CD4-positive, alpha-beta T cell treated with Interleukin-15 for 4 hours (primary cell): ENCODE measurements around the gene PPP1R8.

Experiments
- DNase-seq: peaks from one replicate; pipeline ENCODE4 v3.0.0-alpha.2; 2020; ENCODE audit warnings: low spot score

Gene PPP1R8

GRCh38 chr1:27872059-27872801 is 41.6 kb downstream of the PPP1R8 start, which contains the start of gene THEMIS2:
TSS of gene THEMIS2 (plus strand) at chr1:27872544. CDS start at chr1:27872572, 28 bp downstream.
- DNase-seq: peak; percentile 75

- no peak for DNase-seq
Measured at GRCh38 chr1:27872802-27873551, 42.4 kb downstream of the PPP1R8 start.

DNA sequence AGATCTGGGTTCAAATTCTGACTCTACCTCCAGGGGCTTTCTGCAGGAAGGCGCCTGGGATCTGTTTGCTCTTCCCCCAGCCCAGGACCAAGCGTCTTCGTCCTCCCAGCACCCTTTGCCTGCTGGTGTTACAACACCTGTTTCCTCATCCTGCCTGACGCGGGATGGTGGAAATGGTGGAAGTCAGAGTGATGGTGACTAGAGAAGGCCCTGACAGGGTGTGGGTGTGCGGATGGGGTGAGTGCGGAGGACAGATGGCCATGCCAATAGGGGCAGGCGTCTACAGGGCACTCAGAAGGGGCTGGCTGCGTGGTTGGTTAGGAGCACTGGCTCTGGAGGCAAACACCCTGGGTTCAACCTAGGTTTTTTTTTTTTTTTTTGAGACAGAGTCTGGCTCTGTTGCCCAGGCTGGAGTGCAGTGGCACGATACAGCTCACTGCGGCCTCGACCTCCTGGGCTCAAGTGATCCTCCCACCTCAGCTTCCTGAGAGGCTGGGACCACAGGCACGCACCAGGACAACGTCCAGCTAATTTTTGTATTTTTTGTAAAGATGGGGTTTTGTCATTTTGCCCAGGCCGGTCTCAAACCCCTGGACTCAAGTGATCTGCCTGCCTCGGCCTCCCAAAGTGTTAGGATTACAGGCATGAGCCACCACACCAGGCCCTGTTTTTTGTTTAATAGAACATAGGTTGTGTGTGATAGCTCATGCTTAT is 43.2 kb downstream of the PPP1R8 start:
- no peak for DNase-seq

GRCh38 chr1:27876341-27877114 is 45.9 kb downstream of the PPP1R8 start:
- DNase-seq: no peak

- no peak for DNase-seq
Measured at GRCh38 chr1:27877115-27877416, 46.5 kb downstream of the PPP1R8 start.

DNA sequence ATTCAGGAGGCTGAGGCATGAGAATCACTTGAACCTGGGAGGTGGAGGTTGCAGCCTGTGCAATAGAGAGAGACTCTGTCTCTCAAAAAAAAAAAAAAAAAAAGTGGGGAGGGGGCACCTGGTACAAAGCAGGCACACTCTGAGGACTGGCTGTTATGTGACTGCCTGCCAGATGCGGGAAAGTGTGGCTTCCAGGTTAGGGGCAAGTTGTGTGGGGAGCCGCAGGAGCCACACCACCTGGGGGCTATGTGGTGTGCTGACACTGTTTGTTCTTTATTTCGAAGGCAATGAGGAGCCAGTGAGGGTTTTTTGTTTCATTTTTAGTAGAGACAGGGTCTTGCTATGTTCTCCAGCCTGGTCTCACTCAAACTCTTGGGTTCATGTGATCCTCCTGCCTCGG is 47.5 kb downstream of the PPP1R8 start:
- DNase-seq: no peak

DNA sequence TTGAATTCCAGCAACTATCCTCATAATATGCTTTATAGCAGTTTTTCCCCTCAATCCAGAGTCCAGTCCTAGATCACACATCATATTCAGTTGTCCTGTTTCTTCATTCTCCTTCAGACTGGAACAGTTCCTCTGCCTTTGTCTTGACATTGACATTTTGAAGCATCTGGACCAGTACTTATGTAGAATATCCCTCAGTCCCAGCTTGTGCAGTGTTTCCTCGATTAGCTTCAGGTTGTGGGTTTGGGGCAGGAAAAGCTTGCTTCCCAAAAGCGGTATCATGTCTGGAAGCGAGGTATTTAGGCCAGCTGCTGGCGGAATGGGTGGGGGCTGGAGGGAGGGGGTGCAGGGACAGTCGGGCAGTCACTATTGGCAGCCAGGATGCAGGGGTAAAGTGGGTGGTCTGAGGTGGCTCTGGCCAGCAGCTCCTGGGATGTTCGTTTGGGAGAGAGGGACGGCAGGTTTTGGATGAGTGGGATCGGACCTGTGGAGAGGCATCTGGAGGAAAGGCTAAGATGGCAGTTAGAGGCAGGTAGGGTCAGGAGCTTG is 48.3 kb downstream of the PPP1R8 start:
- no peak for DNase-seq

GRCh38 chr1:27879374-27880082 is 48.9 kb downstream of the PPP1R8 start:
- no peak for DNase-seq

DNA sequence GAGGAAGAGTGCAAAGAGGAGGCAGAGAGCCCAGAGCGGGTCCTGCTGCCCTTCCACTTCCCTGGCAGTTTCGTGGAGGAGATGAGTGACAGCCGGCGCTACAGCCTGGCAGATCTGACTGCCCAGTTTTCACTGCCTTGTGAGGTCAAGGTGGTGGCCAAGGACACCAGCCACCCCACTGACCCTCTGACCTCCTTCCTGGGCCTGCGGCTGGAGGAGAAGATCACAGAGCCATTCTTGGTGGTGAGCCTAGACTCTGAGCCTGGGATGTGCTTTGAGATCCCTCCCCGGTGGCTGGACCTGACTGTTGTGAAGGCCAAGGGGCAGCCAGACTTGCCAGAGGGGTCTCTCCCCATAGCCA is 51.9 kb downstream of the PPP1R8 start:
- no peak for DNase-seq

- DNase-seq: no peak
Measured at GRCh38 chr1:27883536-27883935, 53.0 kb downstream of the PPP1R8 start.

- DNase-seq: no peak
Measured at GRCh38 chr1:27884006-27884954, 53.7 kb downstream of the PPP1R8 start.

GRCh38 chr1:27885114-27885528 is 54.5 kb downstream of the PPP1R8 start:
- no peak for DNase-seq

- DNase-seq: no peak
Measured at GRCh38 chr1:27885621-27886352, 55.2 kb downstream of the PPP1R8 start.

- no peak for DNase-seq
Measured at GRCh38 chr1:27886353-27886679, 55.7 kb downstream of the PPP1R8 start.

DNA sequence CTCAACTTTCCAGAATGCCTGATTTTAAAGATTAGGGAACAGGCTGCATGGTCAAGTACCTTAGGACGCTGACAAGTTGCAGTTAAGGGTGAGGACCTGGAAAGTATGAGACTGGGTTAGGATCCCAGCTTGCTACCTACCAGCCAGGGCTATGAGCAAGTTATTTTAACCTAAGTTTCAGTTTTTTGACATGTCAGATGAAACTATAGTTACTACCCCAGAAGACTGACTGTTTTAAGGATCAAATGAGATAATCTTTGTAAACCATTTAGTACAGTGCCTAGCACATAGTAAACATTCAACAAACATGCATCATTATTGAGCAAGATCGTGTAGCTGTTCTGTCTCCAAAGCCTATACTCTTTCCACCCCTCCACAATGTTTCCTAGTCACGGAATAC is 56.2 kb downstream of the PPP1R8 start:
- no peak for DNase-seq

- DNase-seq: peak; percentile 65
Measured at GRCh38 chr1:27887215-27888021, 56.8 kb downstream of the PPP1R8 start.

- DNase-seq: no peak
Measured at GRCh38 chr1:27889506-27889905, 58.9 kb downstream of the PPP1R8 start.

- peak; percentile 64 for DNase-seq
Measured at GRCh38 chr1:27891196-27891889, 60.8 kb downstream of the PPP1R8 start.
